ENCODE results near the gene PSMA6.
"Not testable (repeated sequence)": the region's sequence is repeated elsewhere in the genome, so short reads cannot be mapped to it uniquely, and the experiment has no call there.

DNA sequence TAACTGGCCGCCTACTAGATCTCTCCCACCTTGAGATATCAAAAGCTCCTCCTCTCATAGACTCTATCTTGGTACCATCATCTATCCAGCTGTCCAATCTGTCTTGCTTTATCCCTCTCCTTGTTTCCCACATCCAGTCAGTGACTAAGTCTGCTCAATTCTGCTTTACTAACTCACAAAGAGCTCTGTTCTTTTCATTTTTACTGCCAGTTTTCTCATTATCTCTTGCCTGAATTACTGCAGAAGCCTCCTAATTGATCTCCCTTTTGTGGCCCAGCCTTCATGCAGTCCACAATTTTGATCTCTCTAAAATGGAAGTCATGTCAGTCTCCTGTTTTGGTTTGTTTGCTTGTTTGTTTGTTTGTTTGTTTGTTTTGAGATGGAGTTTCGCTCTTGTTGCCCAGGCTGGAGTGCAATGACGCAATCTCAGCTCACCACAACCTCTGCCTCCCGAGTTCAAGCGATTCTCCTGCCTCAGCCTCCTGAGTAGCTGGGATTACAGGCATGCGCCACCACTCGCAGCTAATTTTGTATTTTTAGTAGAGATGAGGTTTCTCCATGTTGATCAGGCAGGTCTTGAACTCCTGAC is 38.1 kb upstream of the PSMA6 start:
- not testable (repeated sequence) for TF ChIP-seq CTCF (IDR thresholded peaks at IDR 0.05); POLR2AphosphoS5 (IDR thresholded peaks at IDR 0.05); POLR2A (IDR thresholded peaks at IDR 0.05); EP300 (IDR thresholded peaks at IDR 0.05; ENCODE audit: low read depth)
